ENCODE measurements around the gene CDC42BPG. TPM values are rescaled to one million over a fixed set of nuclear protein-coding genes. Genes with fewer than 3 reads are reported as not detected.
"Not testable (repeated sequence)": the region's sequence is repeated elsewhere in the genome, so short reads cannot be mapped to it uniquely, and the experiment has no call there.

Gene CDC42BPG
- polyA plus RNA-seq, 3 donors: 4.3 to 5.1 (median 4.3) TPM

DNA sequence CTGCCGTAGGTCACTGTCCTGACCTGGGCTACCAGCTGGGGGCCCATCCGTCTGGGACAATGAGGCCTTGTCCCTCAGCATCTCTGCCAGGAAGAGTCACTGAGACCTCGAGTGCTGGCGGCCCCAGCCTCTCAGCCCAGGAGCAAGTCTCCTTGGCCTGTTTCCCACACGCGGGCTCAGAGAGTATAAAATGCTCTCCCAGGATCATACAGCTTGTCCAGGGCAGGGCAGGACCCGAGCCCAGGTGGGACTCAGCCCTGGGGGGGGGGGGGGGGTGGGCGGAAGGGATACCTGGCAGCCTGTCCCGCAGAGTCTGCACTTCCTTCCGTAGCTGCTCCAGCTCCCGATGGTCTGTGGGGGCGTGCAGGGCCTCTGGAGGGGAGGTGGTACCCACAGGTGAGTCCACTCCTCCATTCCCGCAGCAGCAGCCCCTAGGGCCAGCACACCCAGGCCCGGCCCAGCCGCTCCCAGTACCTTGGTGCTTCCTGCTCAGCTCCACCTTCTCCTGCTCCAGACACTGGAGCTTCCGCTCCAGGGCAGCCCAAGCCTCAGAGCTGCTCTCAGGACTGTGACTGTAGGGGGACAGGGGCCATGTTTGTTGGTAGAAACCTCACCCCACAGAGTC lies 7.9 kb downstream of the CDC42BPG start:
- no peak for DNase-seq (ENCODE audit: low read depth in 3 of 3, low spot score in 2 of 3)

DNA sequence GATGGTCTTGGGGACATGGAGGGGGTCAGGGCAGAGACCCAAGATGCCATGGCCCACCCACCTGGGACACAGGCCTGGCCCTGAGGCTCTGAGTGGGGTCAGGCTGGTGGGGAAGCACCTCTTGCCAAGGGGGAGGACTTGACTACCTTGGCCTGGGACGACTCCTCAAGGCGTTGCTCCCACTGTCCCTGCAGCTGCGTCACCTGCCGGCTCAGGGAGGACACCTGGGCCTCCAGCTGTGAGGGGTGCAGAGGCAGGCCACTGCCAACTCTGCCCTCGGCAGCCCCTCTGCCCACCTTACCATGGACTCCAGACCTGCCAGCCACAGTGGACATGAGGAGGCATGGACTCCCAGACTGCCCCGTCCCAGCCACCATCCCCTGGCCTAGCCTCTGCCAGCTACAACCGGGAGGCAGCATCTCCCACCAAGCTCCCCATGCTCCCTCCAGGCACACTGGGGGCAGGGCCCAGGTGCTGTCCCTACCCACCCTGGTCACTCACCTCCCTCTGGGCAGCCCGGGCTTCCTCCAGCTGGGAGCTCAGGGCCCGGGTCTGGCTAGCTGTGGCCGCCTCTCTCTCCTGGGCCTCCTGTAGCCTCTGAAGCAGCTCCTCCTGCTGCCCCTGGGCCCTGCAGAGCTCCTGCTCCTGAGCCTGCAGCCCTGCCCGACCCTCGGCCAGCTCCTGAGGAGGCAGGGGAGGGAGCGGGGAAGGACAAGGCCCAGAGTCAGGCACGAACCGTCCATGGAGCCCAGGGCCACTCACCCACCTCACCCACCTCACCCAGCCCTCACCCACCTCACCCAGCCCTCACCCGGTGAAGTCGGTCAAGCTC lies 8.6 kb downstream of the CDC42BPG start:
- no peak for DNase-seq (ENCODE audit: low read depth in 3 of 3, low spot score in 2 of 3)

DNA sequence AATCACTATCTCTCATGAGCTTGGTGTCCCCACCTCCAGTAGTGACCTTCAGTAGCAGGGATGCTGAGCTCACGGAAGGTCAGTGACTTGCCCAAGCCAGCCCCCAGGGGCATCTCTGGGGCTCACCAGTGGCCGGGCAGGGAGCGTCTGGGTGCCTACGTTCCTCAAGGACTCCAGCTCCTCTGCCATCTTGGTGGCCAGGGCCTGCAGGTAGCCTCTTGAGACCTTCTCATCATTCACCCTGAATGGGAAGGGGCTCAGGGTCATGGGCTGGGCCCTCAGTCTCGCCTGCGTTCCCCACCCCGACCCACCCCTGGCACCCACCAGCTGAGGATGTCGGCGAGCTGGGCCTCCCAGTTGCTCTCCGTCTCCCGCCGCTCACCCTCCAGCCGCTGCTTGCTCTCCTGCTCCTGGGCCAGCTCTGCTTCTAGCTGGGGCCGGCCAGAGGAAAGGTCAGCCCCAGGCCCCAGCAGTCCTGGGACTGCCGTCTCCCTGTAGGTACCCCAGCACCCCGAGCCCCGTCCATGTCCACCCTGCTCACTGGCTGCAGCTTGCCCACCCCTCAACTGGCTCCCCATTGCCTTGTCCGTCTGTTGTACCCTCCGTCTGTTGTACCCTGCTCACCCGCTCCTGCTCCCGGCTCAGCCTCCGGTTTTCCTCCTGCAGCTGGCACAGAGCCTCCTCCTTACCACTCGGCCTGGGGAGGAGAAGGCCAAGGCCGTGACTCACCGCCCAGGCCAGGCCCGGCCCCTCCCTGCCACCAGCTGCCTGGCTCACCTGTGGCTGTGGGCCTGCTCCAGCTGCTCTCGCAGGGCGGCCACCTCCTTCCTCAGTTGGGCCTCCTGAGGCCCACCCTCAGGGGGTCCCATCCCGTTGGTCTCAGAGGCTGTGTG lies 9.5 kb downstream of the CDC42BPG start:
- DNase-seq (ENCODE audit: low read depth in 3 of 3, low spot score in 2 of 3): no peak

DNA sequence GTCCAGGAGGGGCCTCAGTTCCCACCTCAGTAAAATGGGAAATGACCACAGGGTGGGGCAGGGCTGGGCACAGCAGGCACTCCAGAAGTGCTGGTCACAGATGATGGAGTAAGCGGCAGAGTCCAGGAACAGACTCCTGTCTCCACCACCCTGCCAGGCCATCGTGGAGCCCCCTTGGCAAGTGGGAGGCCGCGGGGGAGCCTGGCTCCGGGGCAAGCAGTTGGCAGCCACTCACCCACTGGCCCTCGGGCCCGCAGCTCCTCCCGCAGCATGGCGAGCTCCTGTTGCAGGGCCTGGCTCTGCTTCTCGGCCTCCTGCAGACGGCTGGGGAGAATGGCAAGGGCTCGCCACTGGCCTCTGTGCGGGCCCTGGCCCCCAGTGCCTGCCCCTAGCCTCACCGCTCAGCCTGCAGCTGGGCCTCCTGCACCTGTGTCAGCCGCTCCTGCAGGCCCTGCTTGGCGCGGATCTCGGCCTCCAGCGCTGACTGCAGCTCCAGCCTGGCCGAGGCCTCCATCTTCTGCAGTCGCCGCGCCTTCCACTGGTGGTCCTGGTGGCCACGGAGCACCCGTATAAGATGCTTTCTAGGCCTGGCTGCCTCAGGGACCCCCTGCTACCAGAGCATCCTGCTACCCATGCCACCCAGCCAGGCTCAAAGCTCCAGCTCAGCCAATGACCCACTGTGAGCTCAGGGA lies 10.3 kb downstream of the CDC42BPG start:
- no peak for DNase-seq (ENCODE audit: low read depth in 3 of 3, low spot score in 2 of 3)

DNA sequence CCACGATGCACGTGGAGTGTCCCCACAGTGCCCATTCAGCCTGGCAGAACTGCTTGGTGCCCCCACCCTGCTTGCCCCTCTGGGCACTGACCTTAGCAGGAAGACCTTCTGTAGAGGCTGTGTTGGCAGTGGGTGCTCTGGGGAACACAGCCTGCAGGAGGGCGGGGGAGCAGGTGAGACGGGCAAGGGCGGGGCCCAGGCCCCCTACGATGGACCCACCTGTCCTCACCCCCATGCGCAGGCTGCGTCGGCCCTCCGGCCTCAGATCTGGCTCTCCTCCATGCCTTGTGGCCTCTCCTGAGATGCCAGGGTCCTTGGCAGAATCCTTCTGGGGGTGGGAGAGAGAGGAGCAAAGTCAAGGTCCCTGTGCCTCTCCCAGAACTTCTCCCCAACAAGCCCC lies 10.9 kb downstream of the CDC42BPG start:
- no peak for DNase-seq (ENCODE audit: low read depth in 3 of 3, low spot score in 2 of 3)

DNA sequence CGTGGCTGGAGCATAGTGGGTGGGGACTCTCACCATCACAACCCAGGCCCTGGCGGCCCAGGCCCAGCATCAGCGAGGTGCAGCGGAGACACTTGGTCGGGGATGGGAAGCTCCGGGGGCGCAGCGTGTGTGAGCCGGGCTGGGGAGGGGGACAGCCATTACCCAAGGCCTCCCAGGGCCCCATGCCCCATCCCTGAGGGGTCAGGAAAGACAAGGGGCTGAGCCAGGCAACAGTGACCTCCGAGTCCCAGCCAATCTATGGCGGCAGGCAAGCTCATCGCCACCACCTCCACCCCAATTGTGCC lies 11.3 kb downstream of the CDC42BPG start:
- no peak for DNase-seq (ENCODE audit: low read depth in 3 of 3, low spot score in 2 of 3)

DNA sequence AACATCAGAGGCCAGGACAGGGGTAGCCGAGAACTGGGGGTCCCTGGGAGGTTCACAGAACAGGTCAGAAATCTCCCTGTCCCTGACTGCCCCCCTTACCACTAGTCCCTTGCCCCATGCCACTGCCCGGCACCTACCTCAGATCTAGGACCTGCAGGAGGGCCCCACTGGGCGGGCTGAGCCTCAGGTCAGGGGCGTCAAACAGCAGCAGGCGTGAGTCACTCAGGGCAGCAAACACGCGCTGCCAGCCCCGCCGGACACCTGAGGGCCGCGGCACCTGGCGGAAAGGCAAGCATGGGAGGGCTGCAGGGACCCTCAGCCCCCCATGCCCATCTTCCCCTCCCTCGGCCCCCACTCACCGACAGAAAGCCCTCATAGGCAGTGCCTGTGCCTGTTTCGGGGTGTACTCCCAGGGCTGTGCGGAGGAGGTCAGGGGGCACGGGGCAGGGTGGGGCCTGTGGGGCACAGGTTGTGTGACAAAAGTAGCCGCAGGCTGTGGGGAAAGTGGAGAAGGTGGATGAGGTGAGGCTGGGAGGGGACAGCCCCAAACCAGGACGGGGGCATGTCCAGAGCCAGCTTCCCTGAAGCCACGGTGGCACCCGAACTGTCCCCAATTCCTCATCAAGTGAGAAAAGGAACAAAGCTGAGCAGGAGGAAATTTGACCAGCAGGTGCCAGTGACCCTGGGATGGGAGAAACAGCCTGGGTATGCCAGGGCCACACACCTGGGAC lies 11.8 kb downstream of the CDC42BPG start:
- DNase-seq (ENCODE audit: low read depth in 3 of 3, low spot score in 2 of 3): no peak

DNA sequence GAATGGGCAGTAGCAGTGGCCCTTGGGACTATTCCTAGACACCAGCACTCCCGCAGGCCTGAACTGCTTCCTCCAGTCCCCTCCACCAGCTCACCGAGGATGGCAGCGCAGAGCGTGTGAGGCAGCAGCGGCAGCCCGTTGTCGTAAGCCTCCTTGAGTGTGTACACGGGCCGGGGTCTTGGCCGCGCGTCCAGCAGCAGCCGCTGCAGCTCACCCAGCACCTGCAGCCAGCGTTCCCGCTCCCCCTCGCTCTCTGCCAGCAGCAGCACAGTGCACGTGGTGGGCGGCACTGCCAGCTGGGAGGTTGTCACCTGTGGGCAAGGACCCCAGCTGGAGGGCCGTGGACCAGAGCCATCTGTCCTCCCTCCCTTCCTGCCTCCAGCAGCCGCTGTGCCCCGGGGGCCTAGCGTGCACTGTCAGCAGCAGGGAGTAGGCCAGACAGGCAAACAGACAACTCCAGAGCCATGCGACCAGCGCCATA lies 13.0 kb downstream of the CDC42BPG start:
- no peak for DNase-seq (ENCODE audit: low read depth in 3 of 3, low spot score in 2 of 3)

DNA sequence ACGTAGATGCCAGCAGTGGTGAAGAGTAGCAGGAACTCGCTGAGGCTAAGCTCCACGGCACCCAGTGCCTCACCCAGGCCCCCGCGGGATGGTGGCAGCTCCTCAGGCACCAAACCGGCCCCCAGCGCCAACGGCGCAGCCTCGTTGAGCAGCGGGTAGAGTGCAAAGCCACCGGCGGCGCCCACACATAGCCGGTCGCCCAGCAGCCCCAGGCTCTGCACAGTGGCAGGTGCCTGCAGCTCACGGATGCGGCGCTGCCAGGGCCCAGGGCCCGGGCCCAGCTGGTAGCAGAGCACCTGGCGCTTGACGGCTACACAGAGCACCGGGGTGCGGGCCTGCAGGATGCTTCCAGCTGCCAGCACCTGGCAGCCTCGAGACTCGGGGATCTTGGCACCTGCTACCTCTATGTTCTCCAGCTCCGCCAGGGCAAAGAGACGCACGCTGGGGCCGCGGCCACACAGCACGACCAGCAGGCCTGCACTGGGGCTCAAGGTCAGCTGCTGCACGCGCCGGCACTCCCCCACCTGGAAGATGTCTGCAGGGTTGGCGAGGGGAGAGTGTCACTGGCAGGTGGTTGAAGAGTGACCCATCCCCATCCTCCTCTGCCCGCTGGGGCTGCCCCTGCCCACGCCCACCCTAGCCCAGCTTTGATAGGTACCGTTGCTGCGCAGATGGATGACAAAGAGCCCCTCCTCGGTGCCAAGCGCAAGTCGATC lies 14.8 kb downstream of the CDC42BPG start:
- DNase-seq (ENCODE audit: low read depth in 3 of 3, low spot score in 2 of 3): no peak

DNA sequence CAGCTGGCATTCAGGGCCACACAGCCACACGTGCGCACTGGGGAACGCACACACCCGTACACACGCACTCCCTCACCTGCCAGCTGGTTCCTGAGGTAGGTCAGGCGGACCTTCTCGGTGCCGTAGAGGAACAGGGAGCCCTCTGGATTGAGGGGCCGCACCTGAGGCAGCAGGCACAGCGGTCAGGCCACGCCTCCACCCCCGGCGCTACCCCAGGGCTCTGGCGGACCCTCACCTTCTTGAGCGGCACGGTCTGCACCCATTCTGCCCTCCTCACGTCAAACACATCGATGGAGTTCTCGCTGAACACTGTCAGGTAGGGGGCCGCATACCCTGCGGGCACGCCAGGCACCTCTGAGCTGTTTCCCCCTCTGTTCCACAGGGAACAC lies 17.0 kb downstream of the CDC42BPG start:
- DNase-seq (ENCODE audit: low read depth in 3 of 3, low spot score in 2 of 3): no peak

DNA sequence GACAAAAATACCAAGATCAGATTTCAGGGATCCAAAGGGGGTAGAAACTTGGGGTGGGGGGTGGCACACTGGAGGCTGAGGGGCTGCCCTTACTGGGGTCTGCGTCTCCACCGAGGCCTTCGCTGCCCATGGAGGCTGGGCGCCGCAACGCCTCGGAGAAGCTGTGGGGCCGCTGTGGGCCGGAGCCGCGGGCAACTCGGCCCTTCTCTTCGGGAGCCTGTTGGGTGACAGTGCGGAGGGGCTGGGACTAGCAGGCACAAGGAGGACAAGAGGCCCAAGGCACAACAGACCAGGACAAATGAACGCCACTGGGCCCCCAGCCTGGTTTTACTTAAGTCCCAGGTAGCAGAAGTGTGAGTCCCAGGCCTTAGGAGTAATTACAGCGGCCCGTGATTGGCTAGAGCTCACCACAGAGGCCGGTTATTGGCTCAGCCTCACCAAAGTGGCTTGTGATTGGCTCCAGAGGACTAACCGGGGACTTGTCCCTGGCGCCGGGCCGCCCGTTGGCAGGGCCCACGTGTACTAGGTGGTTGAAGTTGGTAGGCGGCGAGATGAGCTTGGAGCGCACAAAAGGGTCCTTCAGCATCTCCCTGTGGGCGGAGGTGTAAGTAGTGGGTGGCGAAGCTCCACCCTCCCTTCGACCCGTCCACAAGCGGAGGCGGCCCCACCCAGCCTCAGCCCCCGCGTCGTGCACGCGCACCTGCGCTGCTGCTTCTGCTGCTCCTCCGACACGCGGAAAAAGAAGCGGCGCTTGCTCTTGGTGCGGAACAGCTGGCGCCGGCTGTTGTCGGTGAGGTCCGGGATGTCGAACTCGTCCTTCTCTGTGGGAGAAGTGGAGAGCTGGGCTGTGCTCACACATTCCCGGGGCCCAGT lies 17.6 kb downstream of the CDC42BPG start:
- no peak for DNase-seq (ENCODE audit: low read depth in 3 of 3, low spot score in 2 of 3)

DNA sequence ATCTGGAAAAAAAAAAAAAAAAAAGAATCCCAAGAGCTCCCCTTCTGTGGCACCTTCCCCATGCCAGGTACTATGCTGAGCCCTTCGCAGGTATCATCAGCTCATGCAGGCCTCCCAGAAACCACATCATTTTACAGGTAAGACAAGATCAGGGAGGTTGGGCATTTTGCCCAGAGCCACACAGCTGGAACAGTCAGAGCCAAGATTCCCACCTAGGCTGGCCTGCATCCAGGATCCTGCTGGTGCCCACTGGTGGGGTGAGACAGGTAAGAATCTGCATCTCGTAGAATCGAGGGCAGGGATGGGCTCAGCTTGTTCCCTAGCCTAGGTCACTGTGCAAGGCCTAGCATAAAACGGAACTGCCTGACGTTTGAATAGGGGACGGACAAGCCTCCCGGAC lies 18.4 kb downstream of the CDC42BPG start:
- no peak for DNase-seq (ENCODE audit: low read depth in 3 of 3, low spot score in 2 of 3)

DNA sequence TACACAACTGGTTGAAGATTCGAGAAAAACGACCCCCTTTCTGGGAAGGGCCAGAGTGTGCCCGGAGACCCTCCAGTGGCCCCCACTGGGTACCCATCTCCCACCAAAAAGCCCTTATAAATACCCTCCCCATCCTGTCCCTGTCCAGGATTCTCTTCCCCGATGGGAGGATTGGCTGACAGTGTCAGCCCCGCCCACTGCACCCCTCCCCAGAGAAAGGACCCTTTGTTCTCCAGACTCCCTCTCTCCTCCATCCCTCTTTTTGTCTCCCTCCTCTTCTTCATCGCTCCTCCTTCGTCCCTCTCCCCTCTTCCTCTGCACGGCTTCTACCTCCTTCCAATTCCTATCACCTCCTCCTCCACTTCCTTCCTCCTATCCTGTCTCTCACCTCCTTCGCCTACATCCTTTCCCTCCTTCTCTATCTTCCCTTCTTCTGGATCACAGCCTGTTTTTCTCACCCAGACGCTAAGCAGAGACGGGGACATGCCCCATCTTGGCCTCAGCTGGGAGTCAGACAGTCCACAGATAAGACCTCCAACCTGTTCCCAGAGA lies 20.8 kb downstream of the CDC42BPG start:
- DNase-seq (ENCODE audit: low read depth in 3 of 3, low spot score in 2 of 3): no peak

DNA sequence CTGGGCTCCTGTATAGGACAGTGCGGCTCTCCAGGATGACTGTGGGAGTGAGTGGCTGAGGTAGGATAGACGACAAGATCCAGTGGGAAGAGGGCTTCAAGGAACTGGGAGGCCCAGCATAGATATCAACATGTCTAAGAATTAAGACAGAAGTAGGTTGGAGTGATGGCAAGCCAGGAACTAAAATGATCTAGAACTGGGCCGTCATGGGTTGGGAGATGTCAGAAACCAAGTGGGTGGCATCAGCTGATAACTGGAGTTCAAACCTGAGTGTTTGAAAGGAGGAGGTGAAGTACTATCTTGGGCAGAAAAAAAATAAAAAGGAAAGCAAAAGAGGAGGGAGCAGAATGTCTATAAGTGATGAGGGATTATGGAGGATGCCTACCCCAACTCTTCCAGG lies 27.0 kb downstream of the CDC42BPG start:
- no peak for DNase-seq (ENCODE audit: low read depth in 3 of 3, low spot score in 2 of 3)

DNA sequence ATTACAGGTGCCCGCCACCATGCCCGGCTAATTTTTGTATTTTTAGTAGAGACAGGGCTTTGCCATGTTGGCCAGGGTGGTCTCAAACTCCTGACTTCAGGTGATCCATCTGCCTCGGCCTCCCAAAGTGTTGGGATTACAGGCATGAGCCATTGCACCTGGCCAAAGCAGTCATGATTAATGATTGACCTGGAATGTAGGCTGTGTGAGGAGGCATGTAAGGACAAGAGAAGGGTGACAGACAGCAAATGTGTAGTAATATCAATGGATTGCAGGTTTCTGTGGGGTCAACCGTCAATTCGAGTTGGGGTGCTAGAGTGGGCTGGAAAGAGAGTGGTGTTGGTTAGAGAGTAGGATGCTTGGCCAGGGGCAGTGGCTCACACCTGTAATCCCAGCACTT lies 29.0 kb downstream of the CDC42BPG start:
- DNase-seq (ENCODE audit: low read depth in 3 of 3, low spot score in 2 of 3): not testable (repeated sequence)

DNA sequence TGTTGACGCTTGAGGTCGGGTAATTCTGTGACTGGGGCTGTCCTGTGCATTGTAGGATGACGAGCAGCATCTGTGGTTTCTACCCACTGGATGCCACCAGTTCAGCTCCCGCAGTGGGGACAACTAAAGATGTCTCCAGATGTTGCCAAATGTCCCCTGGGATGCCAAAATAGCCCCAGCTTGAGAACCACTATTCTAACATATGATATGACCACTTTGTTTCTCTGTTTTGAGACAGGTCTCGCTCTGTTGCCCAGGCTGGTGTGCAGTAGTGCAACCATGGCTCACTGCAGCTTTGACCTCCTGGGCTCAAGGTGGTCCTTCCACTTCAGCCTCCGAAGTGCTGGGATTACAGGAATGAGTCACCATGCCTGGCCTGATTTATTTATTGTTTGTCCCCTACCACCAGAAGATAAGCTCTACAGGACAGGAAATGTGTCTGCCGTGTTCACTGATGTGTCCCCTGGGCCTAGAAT lies 29.7 kb downstream of the CDC42BPG start:
- DNase-seq (ENCODE audit: low read depth in 3 of 3, low spot score in 2 of 3): no peak

DNA sequence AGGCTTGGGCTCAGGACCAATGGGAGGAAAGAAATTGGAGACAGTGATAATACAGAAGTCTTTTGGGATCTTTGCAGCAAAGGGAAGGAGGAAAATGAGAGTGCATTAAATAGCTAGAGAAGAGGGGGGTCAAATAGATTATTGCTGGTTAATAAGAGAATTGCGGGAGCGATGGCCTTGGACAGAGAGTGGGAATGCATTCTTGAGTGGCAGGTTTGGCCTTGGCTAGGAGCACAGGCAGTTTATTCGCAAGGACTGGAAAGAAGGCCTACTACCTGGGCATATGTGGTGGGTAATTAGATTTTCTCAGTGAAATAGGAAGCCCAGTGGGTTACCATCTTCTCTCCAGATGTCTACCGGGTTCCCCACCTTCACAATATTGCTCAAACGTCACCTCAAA lies 30.6 kb downstream of the CDC42BPG start:
- DNase-seq (ENCODE audit: low read depth in 3 of 3, low spot score in 2 of 3): no peak

DNA sequence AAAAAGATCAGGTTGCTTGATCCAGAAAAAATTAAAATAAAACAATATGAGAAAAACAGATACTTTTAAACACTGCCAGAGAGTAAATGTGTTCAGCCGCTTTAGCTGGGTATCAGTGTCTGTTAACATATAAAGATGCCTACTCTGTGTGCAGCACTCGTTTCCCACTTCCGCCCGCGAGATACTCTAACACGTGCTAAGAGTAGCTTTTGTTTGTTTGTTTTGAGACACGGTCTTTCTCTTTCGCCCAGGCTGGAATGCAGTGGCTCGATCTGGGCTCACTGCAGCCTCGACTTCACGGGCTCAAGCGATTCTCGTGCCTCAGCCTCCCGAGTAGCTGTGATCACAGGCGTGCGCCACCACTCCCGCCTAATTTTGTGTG lies 33.6 kb downstream of the CDC42BPG start:
- DNase-seq (ENCODE audit: low read depth in 3 of 3, low spot score in 2 of 3): no peak
